Measurements from ENCODE around the gene VPS36. TPM values are rescaled to one million over a fixed set of nuclear protein-coding genes. Genes with fewer than 3 reads are reported as not detected.
"Not testable (repeated sequence)": the region's sequence is repeated elsewhere in the genome, so short reads cannot be mapped to it uniquely, and the experiment has no call there.

Gene VPS36
- total RNA-seq, 3 donors from 2014 or later = 29.2 to 34.0 (median 30.3) TPM

- H3K27me3 Mint-ChIP-seq (ENCODE audit: low read depth) = peaks cover 13% of the 10 kb centered on the region
- not testable (repeated sequence) for DNase-seq; H3K4me3 Mint-ChIP-seq; H3K9me3 Mint-ChIP-seq; H3K36me3 Mint-ChIP-seq (ENCODE audit: insufficient read depth); ATAC-seq
- peaks cover 22% of the 10 kb centered on the region for H3K4me1 Mint-ChIP-seq (ENCODE audit: low read depth)
These were observed 42.3 kb downstream of the VPS36 start for GRCh38 chr13:52408071-52408658.

GRCh38 chr13:52407436-52407835 is 43.0 kb downstream of the VPS36 start:
- ATAC-seq = not testable (repeated sequence)

DNA sequence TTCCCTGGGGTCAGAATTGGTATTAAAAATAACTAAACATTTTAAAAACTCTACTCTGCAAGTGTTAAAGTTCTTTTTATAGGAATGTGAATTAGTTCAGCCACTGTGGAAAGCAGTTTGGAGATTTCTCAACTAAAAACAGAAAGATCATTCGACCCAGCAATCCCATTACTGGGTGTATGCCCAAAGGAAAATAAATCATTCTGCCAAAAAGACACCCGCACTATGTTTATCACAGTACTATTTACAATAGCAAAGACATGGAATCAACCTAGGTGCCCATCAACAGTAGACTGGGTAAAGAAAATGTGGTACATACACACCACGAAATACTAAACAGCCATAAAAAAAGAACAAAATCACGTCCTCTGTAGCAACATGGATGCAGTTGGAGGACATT is 43.8 kb downstream of the VPS36 start:
- H3K4me3 Mint-ChIP-seq = peak overlapping the region; percentile 35
- peaks cover 8% of the 10 kb centered on the region for H3K36me3 Mint-ChIP-seq (ENCODE audit: insufficient read depth)
- no peak for DNase-seq
- H3K27me3 Mint-ChIP-seq (ENCODE audit: low read depth) = peaks cover 20% of the 10 kb centered on the region
- peaks cover 22% of the 10 kb centered on the region for H3K4me1 Mint-ChIP-seq (ENCODE audit: low read depth)
- no peaks in the 10 kb centered on the region for H3K9me3 Mint-ChIP-seq
- no peak for ATAC-seq

More at GRCh38 chr13:52407436-52407835, 43.0 kb downstream of the VPS36 start:
- not testable (repeated sequence) for H3K9me3 Mint-ChIP-seq; H3K36me3 Mint-ChIP-seq (ENCODE audit: insufficient read depth); DNase-seq; H3K4me3 Mint-ChIP-seq
- peaks cover 16% of the 10 kb centered on the region for H3K27me3 Mint-ChIP-seq (ENCODE audit: low read depth)
- H3K4me1 Mint-ChIP-seq (ENCODE audit: low read depth) = peaks cover 22% of the 10 kb centered on the region

DNA sequence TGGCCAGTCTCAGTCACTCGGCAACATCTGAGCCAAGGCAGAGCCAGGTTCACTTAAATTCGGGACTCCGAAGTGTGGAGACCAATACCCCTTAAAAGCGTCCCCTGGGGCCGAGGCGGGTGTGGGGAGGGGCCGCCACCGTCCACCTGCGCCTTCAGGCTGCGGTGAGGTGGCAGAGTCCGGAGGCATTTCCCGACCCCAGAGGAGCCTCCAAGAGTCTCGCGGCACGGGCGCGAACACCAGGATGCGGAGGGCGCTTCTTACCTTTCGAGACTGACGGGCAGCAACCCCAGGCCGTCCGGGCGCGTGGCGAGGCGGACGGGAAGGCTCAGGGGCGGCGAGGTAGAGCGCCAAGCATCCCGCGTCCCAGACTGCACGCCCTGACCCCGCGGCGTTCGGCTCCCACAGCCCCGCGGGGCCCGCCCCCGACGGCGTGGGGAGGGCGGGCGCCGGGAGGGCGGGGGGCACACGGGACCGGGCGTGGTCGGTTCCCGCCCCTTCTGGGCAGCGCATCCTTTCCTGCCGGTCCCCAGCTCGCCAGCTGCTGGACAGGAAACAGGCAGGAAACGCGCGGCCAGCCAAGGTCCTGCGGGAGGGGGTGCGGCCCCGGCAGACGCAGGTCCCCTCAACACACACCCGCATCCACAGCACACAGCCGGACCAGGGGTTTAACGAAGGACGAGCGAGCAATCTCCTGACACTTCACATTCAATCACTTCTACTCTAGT is 44.5 kb downstream of the VPS36 start, which contains the start of gene THSD1:
TSS of gene THSD1 (minus strand) at position 406 of the 728 bp plus-strand sequence. CDS start 3,572 bp downstream, outside the sequence.
- DNase-seq = no peak

DNA sequence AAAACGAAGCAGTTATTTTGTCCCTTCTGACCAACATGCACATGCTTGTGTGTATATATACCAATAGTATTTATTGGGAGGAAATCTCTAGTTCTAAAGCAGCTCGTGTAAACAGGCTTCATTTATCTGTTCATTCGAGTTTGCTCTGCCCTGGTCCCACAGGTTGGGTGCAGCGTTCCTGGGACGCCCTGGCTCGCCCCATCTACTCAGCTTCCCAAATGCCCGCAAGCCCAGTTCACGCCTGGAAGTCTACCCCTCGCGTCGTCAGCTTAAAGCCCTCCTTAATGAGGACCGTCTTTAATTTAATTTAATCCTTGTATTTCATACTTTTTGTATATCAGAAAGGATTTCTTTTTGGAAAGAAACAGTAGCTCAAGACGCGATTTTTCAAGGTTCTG is 45.1 kb downstream of the VPS36 start:
- no peak for DNase-seq
- Mint-ChIP-seq H3K36me3 (ENCODE audit: insufficient read depth) (peaks cover 4% of the 10 kb centered on the region), H3K4me1 (ENCODE audit: low read depth) (peaks cover 22% of the 10 kb centered on the region), H3K9me3 (no peaks in the 10 kb centered on the region), H3K27me3 (ENCODE audit: low read depth) (peaks cover 20% of the 10 kb centered on the region), H3K4me3 (peak overlapping the region; percentile 62)
- ATAC-seq = peak in 1 of 2 donors; percentile 31

More for the DNA sequence above, 44.5 kb downstream of the VPS36 start, which contains the start of gene THSD1:
- peaks cover 22% of the 10 kb centered on the region for H3K4me1 Mint-ChIP-seq (ENCODE audit: low read depth)
- ATAC-seq = peak; percentile 75 to 81
- H3K4me3 Mint-ChIP-seq = peak within 1 kb of the TSS; percentile 62
- peaks cover 20% of the 10 kb centered on the region for H3K27me3 Mint-ChIP-seq (ENCODE audit: low read depth)
- H3K36me3 Mint-ChIP-seq (ENCODE audit: insufficient read depth) = peaks cover 4% of the 10 kb centered on the region
- no peaks in the 10 kb centered on the region for H3K9me3 Mint-ChIP-seq

GRCh38 chr13:52399708-52400107 is 50.7 kb downstream of the VPS36 start:
- DNase-seq (no peak), ATAC-seq (no peak)
- Mint-ChIP-seq H3K9me3 (no peaks in the 10 kb centered on the region), H3K4me1 (ENCODE audit: low read depth) (peaks cover 8% of the 10 kb centered on the region), H3K36me3 (ENCODE audit: insufficient read depth) (no peaks in the 10 kb centered on the region), H3K27me3 (ENCODE audit: low read depth) (peaks cover 20% of the 10 kb centered on the region), H3K4me3 (no peak overlapping the region)

GRCh38 chr13:52399046-52399445 is 51.4 kb downstream of the VPS36 start:
- DNase-seq = no peak
- ATAC-seq = no peak
- H3K4me3 Mint-ChIP-seq = no peak overlapping the region
- H3K36me3 Mint-ChIP-seq (ENCODE audit: insufficient read depth) = no peaks in the 10 kb centered on the region
- peaks cover 1% of the 10 kb centered on the region for H3K4me1 Mint-ChIP-seq (ENCODE audit: low read depth)
- H3K27me3 Mint-ChIP-seq (ENCODE audit: low read depth) = peaks cover 15% of the 10 kb centered on the region
- H3K9me3 Mint-ChIP-seq = no peaks in the 10 kb centered on the region

GRCh38 chr13:52395704-52396103 is 54.7 kb downstream of the VPS36 start:
- no peaks in the 10 kb centered on the region for H3K9me3 Mint-ChIP-seq
- ATAC-seq (no peak), DNase-seq (no peak)
- peaks cover 7% of the 10 kb centered on the region for H3K27me3 Mint-ChIP-seq (ENCODE audit: low read depth)
- H3K4me1 Mint-ChIP-seq (ENCODE audit: low read depth) = no peaks in the 10 kb centered on the region
- no peak overlapping the region for H3K4me3 Mint-ChIP-seq
- no peaks in the 10 kb centered on the region for H3K36me3 Mint-ChIP-seq (ENCODE audit: insufficient read depth)

GRCh38 chr13:52394586-52394985 is 55.8 kb downstream of the VPS36 start:
- Mint-ChIP-seq H3K9me3 (no peaks in the 10 kb centered on the region), H3K4me3 (no peak overlapping the region), H3K36me3 (ENCODE audit: insufficient read depth) (no peaks in the 10 kb centered on the region), H3K27me3 (ENCODE audit: low read depth) (peaks cover 5% of the 10 kb centered on the region), H3K4me1 (ENCODE audit: low read depth) (no peaks in the 10 kb centered on the region)
- DNase-seq = no peak
- no peak for ATAC-seq

- Mint-ChIP-seq H3K36me3 (ENCODE audit: insufficient read depth) (no peaks in the 10 kb centered on the region), H3K9me3 (no peaks in the 10 kb centered on the region), H3K4me1 (ENCODE audit: low read depth) (no peaks in the 10 kb centered on the region), H3K4me3 (no peak overlapping the region), H3K27me3 (ENCODE audit: low read depth) (peaks cover 5% of the 10 kb centered on the region)
- ATAC-seq = no peak
- DNase-seq = no peak
These were observed 56.7 kb downstream of the VPS36 start for GRCh38 chr13:52393572-52394357.

DNA sequence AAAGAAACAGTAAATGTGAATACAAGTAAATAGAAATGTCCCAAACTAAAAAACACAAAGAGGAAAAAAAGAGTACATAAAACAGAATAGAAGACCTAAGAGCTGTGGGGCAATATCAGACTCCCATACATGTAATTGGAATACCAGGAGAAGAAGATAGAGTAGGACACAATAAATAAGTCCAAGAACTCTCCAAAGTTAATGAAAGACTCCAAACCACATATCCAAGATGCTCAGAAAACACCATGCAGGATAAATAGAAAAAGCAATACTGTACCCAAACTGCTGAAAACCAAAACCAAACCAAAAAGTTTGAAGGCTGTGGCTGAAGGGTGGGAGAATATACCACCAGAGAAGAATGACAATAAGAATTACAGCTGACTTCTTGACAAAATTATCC is 62.7 kb downstream of the VPS36 start:
- DNase-seq (no peak), ATAC-seq (no peak)
- Mint-ChIP-seq H3K36me3 (ENCODE audit: insufficient read depth) (peaks cover 2% of the 10 kb centered on the region), H3K9me3 (no peaks in the 10 kb centered on the region), H3K4me3 (no peak overlapping the region), H3K4me1 (ENCODE audit: low read depth) (no peaks in the 10 kb centered on the region), H3K27me3 (ENCODE audit: low read depth) (no peaks in the 10 kb centered on the region)

- DNase-seq (no peak), ATAC-seq (no peak)
- no peaks in the 10 kb centered on the region for H3K27me3 Mint-ChIP-seq (ENCODE audit: low read depth)
- peaks cover 2% of the 10 kb centered on the region for H3K36me3 Mint-ChIP-seq (ENCODE audit: insufficient read depth)
- H3K4me3 Mint-ChIP-seq = no peak overlapping the region
- H3K4me1 Mint-ChIP-seq (ENCODE audit: low read depth) = no peaks in the 10 kb centered on the region
- no peaks in the 10 kb centered on the region for H3K9me3 Mint-ChIP-seq
These were observed 64.6 kb downstream of the VPS36 start for GRCh38 chr13:52385870-52386269.

- ATAC-seq = no peak
- no peaks in the 10 kb centered on the region for H3K27me3 Mint-ChIP-seq (ENCODE audit: low read depth)
These were observed 67.1 kb downstream of the VPS36 start for GRCh38 chr13:52383366-52383765.

GRCh38 chr13:52378312-52378711 is 72.1 kb downstream of the VPS36 start:
- Mint-ChIP-seq H3K27me3 (ENCODE audit: low read depth) (no peaks in the 10 kb centered on the region), H3K4me3 (no peak overlapping the region), H3K9me3 (no peaks in the 10 kb centered on the region), H3K4me1 (ENCODE audit: low read depth) (no peaks in the 10 kb centered on the region), H3K36me3 (ENCODE audit: insufficient read depth) (no peaks in the 10 kb centered on the region)
- ATAC-seq = no peak
- DNase-seq = no peak

More at GRCh38 chr13:52383366-52383765, 67.1 kb downstream of the VPS36 start:
- Mint-ChIP-seq H3K4me1 (ENCODE audit: low read depth) (no peaks in the 10 kb centered on the region), H3K4me3 (no peak overlapping the region), H3K9me3 (no peaks in the 10 kb centered on the region), H3K36me3 (ENCODE audit: insufficient read depth) (peaks cover 2% of the 10 kb centered on the region)
- DNase-seq = no peak

Data from activated T-cell treated with anti-CD3 and anti-CD28 coated beads, Interleukin-2, amount 50 U/mL, for 4 hours (primary cell).